WTC11 (cell line): ENCODE results near the gene CD40.

Experiments used
- ATF2 ChIP-seq: sonication (generic); formaldehyde crosslinking; IDR thresholded peaks from 2 replicates; pipeline ENCODE4 v1.8.1; 2022; ENCODE audit warnings: low read depth, missing genetic modification reagents, borderline replicate concordance
- CTCF ChIP-seq: fragments of 200-600 bp; IDR thresholded peaks from 2 replicates; pipeline ENCODE4 v1.8.0; 2022; ENCODE audit warnings: antibody characterized with exemption

- no peak for TF ChIP-seq CTCF
- TF ChIP-seq ATF2 (CRISPR knock-in tag), result no peak
Observed at GRCh38 chr20:46122516-46123481, 4.7 kb downstream of the CD40 start.
